PFSK-1 (cell line): Measurements from ENCODE around the gene ALB.

Experiments
- FOXP2 ChIP-seq: optimal IDR thresholded peaks from 2 replicates; pipeline ENCODE3; 2011; ENCODE audit warnings: borderline replicate concordance, control low read depth, inconsistent platforms; ENCODE audit not compliant: insufficient read depth; ENCODE audit errors: extremely low read length, extremely low read depth
- POLR2AphosphoS5 ChIP-seq: IDR thresholded peaks from 2 replicates; pipeline ENCODE4 v1.6.1; 2012; ENCODE audit warnings: low read depth, mild to moderate bottlenecking, control low read depth, low read length, moderate library complexity
- REST ChIP-seq, 2 experiments: IDR thresholded peaks; 2 replicates each; pipeline versions ENCODE4 v1.6.1 to v1.8.0; 2011 to 2012; ENCODE audit warnings: low read depth in 2 of 2, low read length in 2 of 2, control low read depth in 1 of 2, inconsistent platforms in 1 of 2, mild to moderate bottlenecking in 1 of 2, moderate library complexity in 1 of 2; ENCODE audit not compliant: insufficient read depth in 1 of 2
- SIN3A ChIP-seq: IDR thresholded peaks from 2 replicates; pipeline ENCODE4 v1.6.1; 2012; ENCODE audit warnings: mild to moderate bottlenecking, low read length, moderate library complexity, borderline replicate concordance; ENCODE audit not compliant: insufficient read depth
- TAF1 ChIP-seq: IDR thresholded peaks from 2 replicates; pipeline ENCODE4 v1.6.1; 2012; ENCODE audit warnings: low read length, control low read depth, borderline replicate concordance; ENCODE audit not compliant: insufficient read depth

Gene ALB

GRCh38 chr4:73392936-73393335 lies 11.2 kb upstream of the ALB start:
- TF ChIP-seq FOXP2 (no peak), POLR2AphosphoS5 (no peak), SIN3A (no peak), TAF1 (no peak), REST (IDR thresholded peaks at IDR 0.05; ENCODE audit: insufficient read depth in 1 of 2, low read depth in 2 of 2, low read length in 2 of 2) (no peak)

- TF ChIP-seq REST (IDR thresholded peaks at IDR 0.05; ENCODE audit: insufficient read depth in 1 of 2, low read depth in 2 of 2, low read length in 2 of 2) (no peak), TAF1 (no peak), FOXP2 (no peak), SIN3A (no peak), POLR2AphosphoS5 (no peak)
Measured at GRCh38 chr4:73396304-73396703, 7.8 kb upstream of the ALB start.

DNA sequence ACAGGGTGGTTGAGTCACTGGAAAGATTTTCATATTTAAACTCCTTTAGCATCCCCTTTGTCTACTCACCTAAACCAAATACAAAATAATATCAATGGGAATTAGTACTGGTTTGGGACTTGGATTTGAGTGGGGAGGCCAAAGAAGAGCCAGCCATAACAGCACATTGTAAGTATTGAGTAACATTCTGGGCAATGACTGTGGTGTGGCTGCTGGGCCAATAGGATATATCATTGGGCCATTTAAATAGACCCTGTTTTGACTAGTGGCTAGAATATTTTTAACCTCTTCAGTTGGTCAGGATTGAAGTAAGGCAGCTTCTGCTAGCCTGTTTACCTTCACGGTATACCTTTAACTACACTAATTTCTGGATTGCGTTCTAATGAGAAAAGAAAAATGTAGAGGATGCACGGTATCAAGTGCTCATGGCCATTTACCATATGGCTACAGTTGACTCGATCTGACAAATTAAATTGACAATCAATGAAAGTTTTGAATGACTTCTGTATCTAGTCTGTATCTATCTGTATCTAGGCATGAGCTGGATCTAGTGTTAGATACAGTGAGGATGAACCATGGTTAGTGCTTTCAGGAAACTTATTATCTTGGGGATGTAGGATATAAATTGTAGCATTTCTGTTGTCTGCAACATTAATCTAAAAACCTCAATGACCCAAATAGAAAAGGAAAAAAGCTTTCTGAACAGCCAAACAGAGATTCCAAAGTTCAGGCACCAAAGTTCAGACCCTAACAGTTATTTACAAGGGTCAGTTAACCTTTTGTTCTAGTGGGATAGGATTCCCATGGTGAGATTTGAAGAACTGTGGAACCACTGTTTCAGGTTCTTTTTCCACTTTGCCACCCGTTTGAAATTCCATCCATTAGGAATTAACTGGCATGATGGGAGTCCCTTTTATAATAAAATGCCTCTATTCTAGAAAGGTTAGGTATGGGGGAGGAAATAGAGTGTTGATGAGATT lies 6.8 kb upstream of the ALB start:
- TF ChIP-seq SIN3A: no peak
- TF ChIP-seq REST (IDR thresholded peaks at IDR 0.05; ENCODE audit: insufficient read depth in 1 of 2, low read depth in 2 of 2, low read length in 2 of 2): no peak
- TF ChIP-seq FOXP2: no peak
- no peak for TF ChIP-seq TAF1
- no peak for TF ChIP-seq POLR2AphosphoS5

DNA sequence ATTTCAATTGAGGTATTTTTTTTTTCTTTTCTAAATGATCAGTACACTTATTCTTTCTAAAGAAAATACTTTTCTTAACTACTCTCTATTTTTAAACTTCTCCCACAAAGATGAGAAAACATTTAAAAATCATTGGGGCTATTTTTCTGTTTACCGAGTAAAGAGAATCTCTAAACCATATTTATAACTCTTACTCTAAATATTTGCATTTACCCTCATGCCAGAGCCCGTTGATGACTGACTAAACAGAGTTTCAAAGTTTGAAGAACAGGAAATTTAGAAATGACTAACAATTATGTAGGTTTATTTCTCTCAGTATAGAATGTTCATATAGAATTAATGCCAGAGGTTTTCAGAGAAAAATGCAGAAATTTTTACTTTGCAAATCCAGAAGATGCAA lies 2.7 kb upstream of the ALB start:
- TF ChIP-seq REST (IDR thresholded peaks at IDR 0.05; ENCODE audit: insufficient read depth in 1 of 2, low read depth in 2 of 2, low read length in 2 of 2): no peak
- no peak for TF ChIP-seq SIN3A
- no peak for TF ChIP-seq FOXP2
- TF ChIP-seq TAF1: no peak
- TF ChIP-seq POLR2AphosphoS5: no peak

GRCh38 chr4:73404457-73404856 lies 370 bp downstream of the ALB start:
- TF ChIP-seq REST (IDR thresholded peaks at IDR 0.05; ENCODE audit: insufficient read depth in 1 of 2, low read depth in 2 of 2, low read length in 2 of 2) (no peak), SIN3A (no peak), FOXP2 (no peak), POLR2AphosphoS5 (no peak), TAF1 (no peak)
